Thymus (tissue), 11 donors: Measurements from ENCODE around the gene KCNK3. TPM values are rescaled to one million over a fixed set of nuclear protein-coding genes. Genes with fewer than 3 reads are reported as not detected.

Experiments
- DNase-seq, 9 donors: peaks; one replicate each; pipeline ENCODE4 v3.0.0-alpha.2; 2013; ENCODE audit warnings: low spot score in 9 of 9, low read depth in 6 of 9, missing footprints in 1 of 9
- H3K27ac ChIP-seq, 2 donors: one replicate each; pipeline ENCODE4 v1.5.1; 2013; ENCODE audit warnings: control low read depth in 1 of 2, low read depth in 1 of 2, low read length in 1 of 2, mild to moderate bottlenecking in 1 of 2, moderate library complexity in 1 of 2
- H3K27me3 ChIP-seq, 2 donors: one replicate each; pipeline ENCODE4 v1.5.1; 2013; ENCODE audit warnings: low read length in 1 of 2; ENCODE audit not compliant: control insufficient read depth in 2 of 2, insufficient read depth in 1 of 2
- H3K36me3 ChIP-seq, 2 donors: one replicate each; pipeline ENCODE4 v1.5.1; 2013; ENCODE audit warnings: low read length in 1 of 2, mild to moderate bottlenecking in 1 of 2, moderate library complexity in 1 of 2; ENCODE audit not compliant: control insufficient read depth in 2 of 2, insufficient read depth in 2 of 2
- H3K4me1 ChIP-seq, 2 donors: one replicate each; pipeline ENCODE4 v1.5.1; 2013; ENCODE audit warnings: low read length in 2 of 2; ENCODE audit not compliant: control insufficient read depth in 2 of 2, insufficient read depth in 2 of 2
- H3K4me3 ChIP-seq, 2 donors: one replicate each; pipeline ENCODE4 v1.5.1; 2013; ENCODE audit warnings: low read length in 2 of 2, control low read depth in 1 of 2, mild to moderate bottlenecking in 1 of 2
- H3K9me3 ChIP-seq, 2 donors: one replicate each; pipeline ENCODE4 v1.5.1; 2013; ENCODE audit warnings: low read length in 1 of 2, mild to moderate bottlenecking in 1 of 2; ENCODE audit not compliant: control insufficient read depth in 2 of 2, insufficient read depth in 1 of 2
- WGBS: extraction: QIAGEN DNeasy Blood & Tissue Kit; methylation state at CpG from one replicate; pipeline ENCODE4 v1.1.7; 2013; 5-methylcytosine and 5-hydroxymethylcytosine counted together
- polyA plus RNA-seq: library from polyadenylated mRNA; stranded (reverse); fragments of 200-250 nt; gene quantifications from one replicate; pipeline ENCODE4 v1.2.3, GENCODE V29; 2013
- total RNA-seq: library from RNA; stranded (reverse); fragments of 120-200 nt; gene quantifications from one replicate; pipeline ENCODE4 v1.2.4, GENCODE V29; 2013
- donor health status: healthy.

The KCNK3 gene
- total and polyA plus RNA-seq, 2 donors = 0.05 to 0.71 TPM

DNA sequence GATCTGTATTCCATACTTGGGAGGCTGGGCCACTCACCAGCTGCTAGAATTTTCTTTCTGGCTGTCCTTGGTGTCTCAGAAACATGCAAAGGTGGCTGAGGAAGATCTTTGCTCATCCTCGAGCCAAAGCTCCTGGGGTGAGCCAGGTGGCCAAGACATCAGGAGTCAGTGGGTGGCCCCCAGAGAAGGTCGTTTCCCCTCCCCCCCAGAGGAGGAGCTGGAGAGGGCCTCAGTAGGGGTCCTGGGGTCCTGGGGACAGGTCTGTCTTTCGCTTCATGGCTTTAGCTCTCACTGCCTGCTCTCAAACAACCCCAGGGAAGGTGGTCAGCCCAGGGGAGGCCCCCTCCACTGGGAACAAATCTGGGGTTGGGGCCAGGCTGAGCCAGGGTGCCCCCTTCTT lies 13.6 kb downstream of the KCNK3 start:
- Histone ChIP-seq H3K27ac (no peak overlapping the region), H3K36me3 (no peaks in the 10 kb centered on the region), H3K27me3 (peaks cover 0 to 52% of the 10 kb centered on the region in 2 donors), H3K4me1 (no peaks in the 10 kb centered on the region), H3K9me3 (no peaks in the 10 kb centered on the region), H3K4me3 (no peak overlapping the region)
- WGBS = 64% methylated on average over 3 of the region's 3 CpGs
- no peak for DNase-seq

DNA sequence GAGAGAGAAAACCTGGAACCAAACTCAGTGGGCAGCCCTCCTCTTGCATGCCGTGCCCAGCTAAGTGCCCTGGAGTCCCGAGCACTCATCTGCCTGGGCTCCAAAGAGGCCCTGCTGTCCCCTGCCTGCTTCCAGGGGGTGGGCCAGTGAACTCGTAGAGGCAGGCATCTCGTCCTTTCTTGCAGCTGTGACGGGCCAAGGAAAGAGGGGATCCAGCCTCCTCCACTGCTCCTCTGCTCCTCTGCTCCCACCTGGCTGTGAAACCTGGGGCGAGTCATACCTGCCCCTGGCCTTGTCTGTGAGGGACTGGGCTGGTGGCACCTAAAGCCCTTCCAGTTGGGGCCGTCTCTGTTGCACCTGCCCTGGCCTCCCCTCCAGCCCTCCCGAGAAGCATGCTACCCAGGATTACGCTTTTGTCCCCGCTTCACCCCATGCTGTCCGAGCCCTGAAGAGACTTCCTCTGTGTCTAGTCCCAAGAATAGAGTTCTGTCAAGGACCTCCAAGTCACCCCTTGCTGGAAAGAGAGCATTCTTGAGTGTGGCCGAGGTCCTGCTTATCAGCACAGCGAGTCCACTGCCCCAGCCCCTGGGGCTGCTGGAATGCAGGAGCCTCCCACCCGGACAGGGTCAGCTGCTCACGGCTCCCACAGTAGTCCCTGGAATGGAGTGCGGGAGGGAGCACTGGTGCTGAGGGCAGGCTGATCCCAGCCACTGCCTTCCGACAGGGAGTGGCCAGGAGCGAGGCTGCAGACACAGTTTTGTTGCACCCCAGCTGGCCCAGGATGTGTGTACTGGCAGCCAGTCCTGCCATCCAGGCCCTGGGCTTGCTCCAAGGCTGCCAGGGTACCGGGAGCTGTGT lies 14.3 kb downstream of the KCNK3 start:
- Histone ChIP-seq H3K27ac (no peak overlapping the region), H3K4me1 (no peaks in the 10 kb centered on the region), H3K9me3 (no peaks in the 10 kb centered on the region), H3K27me3 (peaks cover 0 to 54% of the 10 kb centered on the region in 2 donors), H3K36me3 (no peaks in the 10 kb centered on the region), H3K4me3 (no peak overlapping the region)
- no peak for DNase-seq
- 86% methylated on average over 19 of the region's 19 CpGs for WGBS

DNA sequence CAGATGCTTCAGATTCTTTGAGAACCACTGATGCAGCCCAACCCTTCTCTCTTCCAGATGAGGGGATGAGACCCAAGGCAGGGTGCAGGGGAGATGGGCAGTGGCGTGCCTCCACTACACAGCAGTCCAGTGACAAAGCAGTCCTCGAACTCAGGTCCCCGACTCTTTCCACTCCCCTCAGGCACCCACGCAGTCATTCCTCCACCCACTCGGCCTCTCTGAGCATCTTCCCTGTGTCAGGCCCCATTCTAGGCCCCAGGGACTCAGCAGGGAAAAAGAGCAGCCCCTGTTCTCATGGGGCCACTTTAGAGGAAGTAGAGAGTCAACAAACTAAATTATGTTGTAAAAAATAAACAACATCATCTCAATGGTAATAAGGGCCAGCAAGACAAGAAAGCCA lies 15.2 kb downstream of the KCNK3 start:
- 93% methylated on average over 5 of the region's 5 CpGs for WGBS
- Histone ChIP-seq H3K4me1 (no peaks in the 10 kb centered on the region), H3K4me3 (no peak overlapping the region), H3K36me3 (no peaks in the 10 kb centered on the region), H3K27me3 (peaks cover 0 to 60% of the 10 kb centered on the region in 2 donors), H3K9me3 (no peaks in the 10 kb centered on the region), H3K27ac (no peak overlapping the region)
- no peak for DNase-seq

DNA sequence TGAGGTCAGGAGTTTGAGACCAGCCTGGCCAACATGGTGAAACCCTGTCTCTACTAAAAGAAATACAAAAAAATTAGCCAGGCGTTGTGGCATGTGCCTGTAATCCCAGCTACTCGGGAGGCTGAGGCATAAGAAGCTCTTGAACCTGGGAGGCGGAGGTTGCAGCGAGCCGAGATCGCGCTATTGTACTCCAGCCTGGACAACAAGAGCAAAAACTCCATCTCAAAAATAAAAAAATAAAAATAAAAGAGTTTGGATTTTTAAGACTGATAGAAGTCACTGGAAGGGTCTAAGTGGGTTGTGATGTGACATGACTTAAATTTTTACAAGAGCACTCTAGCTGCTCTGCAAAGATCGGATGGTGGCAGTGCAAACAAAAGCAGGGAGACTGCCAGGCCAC lies 15.9 kb downstream of the KCNK3 start:
- H3K4me3 ChIP-seq = no peak overlapping the region
- H3K4me1 ChIP-seq = no peaks in the 10 kb centered on the region
- no peaks in the 10 kb centered on the region for H3K9me3 ChIP-seq
- 97% methylated on average over 8 of the region's 8 CpGs for WGBS
- peaks cover 0 to 59% of the 10 kb centered on the region in 2 donors for H3K27me3 ChIP-seq
- no peak for DNase-seq
- no peaks in the 10 kb centered on the region for H3K36me3 ChIP-seq
- H3K27ac ChIP-seq = no peak overlapping the region

DNA sequence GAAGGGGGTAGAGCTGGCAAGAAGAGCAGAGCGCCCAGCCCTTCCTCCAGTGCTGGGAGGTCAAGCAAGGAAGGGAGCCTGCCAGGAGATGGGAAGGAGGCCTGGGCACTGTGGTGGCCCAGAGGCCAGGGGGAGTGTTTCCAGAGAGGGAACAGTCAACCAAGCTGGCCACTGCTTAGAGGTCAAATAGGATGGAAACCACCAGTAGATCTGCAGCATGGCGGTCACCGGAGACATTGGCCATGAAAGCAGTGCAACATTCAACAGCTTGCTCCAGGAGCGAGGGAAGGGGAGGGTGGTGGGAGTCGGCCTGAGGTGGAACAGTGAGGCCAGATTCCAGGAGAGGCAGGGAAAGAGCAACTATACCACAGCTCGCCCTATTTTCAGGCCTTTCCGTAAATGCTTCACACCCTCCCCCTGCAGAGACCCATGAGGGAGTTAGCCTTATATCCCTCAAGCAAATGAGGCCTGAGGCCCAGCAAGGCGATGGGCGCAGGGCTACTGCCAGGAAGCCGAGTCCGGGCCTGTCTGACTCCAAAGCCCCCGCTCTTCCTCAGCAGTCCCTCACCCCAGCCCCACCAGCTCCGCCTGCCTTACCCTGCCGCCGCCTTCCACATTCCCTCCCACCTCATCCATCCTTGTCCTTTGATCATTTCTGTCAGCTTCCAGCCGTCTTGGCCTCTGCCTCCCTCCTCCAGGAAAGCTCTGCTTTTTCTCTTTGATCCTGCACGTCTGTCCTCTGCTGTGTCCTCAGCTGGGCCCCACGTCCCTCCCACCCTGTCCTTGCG lies 17.0 kb downstream of the KCNK3 start:
- Histone ChIP-seq H3K27ac (no peak overlapping the region), H3K9me3 (no peaks in the 10 kb centered on the region), H3K36me3 (no peaks in the 10 kb centered on the region), H3K4me1 (no peaks in the 10 kb centered on the region), H3K27me3 (peaks cover 0 to 56% of the 10 kb centered on the region in 2 donors), H3K4me3 (no peak overlapping the region)
- WGBS = 90% methylated on average over 19 of the region's 19 CpGs
- DNase-seq = no peak

DNA sequence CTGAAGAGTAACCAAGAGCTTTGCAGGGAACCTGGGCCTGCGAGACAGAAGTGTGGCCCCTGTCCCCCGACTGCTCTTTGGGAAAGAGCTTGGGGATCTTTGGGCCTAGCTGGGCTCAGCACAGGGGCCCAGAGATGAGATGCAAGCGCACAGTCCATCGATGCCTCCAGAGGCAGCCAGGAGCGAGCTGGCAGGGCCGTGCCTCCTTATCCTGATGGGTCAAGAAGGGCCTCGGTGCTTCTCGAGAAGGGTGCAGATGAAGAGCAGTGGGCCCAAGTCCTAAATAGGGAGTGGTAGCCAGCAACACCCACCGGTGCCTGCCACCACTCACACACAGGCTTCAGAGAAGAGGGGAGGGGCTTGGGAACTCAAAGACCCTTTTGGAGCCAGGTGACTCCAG lies 17.6 kb downstream of the KCNK3 start:
- 82% methylated on average over 9 of the region's 9 CpGs for WGBS
- no peak overlapping the region for H3K27ac ChIP-seq
- DNase-seq = no peak
- H3K4me1 ChIP-seq = no peaks in the 10 kb centered on the region
- H3K4me3 ChIP-seq = no peak overlapping the region
- H3K9me3 ChIP-seq = no peaks in the 10 kb centered on the region
- H3K36me3 ChIP-seq = no peaks in the 10 kb centered on the region
- H3K27me3 ChIP-seq = peaks cover 0 to 54% of the 10 kb centered on the region in 2 donors

DNA sequence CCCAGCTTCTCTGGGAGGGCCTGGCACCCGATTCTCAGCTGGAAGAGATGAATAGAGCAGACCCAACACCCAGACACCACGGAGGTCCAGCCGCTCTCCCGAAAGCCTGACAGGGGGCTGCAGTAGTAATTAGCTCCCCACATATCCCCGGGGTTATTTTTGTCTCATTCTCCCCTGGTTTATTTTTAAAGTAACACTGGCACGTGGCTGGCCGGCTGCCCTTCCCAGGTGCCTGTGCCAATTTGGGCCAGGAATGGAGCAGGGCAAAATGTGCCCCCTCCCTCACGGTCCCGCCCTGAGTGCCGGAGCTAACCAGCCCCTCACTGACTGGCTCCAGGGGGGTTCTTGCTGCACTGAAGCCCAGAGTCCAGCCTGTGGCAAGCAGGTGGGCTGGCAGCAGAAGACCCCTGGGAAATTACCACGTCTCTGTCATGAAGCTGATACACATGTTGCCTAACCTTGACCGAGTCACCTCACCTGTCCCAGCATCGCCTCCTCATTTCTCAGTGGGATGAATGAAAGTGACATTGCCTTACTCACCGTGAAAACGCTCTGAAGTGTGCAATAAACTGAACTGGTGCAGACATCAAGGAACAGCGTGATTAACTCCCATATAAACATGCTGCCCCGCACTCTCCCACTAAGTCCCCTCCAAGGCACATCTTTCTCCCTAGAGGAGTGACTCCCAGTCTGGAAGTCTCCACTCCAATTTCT lies 18.4 kb downstream of the KCNK3 start:
- 90% methylated on average over 17 of the region's 17 CpGs for WGBS
- no peak overlapping the region for H3K27ac ChIP-seq
- DNase-seq = no peak
- H3K9me3 ChIP-seq = no peaks in the 10 kb centered on the region
- H3K4me3 ChIP-seq = no peak overlapping the region
- H3K36me3 ChIP-seq = no peaks in the 10 kb centered on the region
- H3K4me1 ChIP-seq = no peaks in the 10 kb centered on the region
- peaks cover 0 to 53% of the 10 kb centered on the region in 2 donors for H3K27me3 ChIP-seq

DNA sequence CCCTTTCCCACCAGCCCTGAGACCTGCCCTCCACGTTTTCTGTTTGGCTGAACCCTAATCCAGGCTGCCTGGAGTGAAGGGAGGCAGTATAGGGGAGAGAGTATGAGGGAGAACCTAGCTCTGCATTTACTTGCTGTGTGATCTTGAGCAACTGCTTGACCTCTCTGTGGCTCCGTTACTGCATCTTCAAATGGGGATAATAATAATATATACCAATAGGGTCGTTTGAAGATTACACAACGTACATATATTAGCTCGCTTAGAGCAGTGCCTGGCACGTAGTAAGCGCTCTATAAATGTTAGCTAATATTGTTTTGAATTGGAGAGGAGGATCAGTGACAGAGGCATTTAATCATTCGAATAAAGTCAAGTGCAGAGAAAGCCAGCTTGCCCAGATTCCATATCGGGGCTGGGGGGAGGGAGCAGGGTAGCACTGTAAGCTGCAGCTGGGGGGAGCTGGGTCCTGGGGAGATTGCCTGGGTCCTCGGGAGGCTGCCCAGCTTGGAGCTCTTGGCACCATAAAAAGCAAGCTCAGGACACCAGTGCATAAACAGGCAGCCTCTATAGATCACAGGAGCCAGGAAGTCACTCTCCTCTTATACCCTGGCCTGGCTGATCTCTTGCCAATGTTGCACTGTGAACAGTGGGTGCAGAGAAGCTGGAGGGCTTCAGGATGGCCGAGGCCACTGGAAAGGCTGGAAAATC lies 19.1 kb downstream of the KCNK3 start:
- Histone ChIP-seq H3K36me3 (no peaks in the 10 kb centered on the region), H3K4me3 (no peak overlapping the region), H3K9me3 (no peaks in the 10 kb centered on the region), H3K4me1 (no peaks in the 10 kb centered on the region), H3K27me3 (peaks cover 0 to 46% of the 10 kb centered on the region in 2 donors), H3K27ac (no peak overlapping the region)
- 78% methylated on average over 11 of the region's 11 CpGs for WGBS
- DNase-seq = no peak
